Neutrophil (primary cell): Measurements from ENCODE around the gene TMC2.
"Not testable (repeated sequence)": the region's sequence is repeated elsewhere in the genome, so short reads cannot be mapped to it uniquely, and the experiment has no call there.

Experiments used
- H3K27ac ChIP-seq: fragments of 200-600 bp; sonication (generic); 2 replicates; pipeline ENCODE4 v1.5.1; 2016; ENCODE audit warnings: mild to moderate bottlenecking, moderate library complexity
- H3K27me3 ChIP-seq: fragments of 200-600 bp; sonication (generic); 2 replicates; pipeline ENCODE4 v1.6.0; 2016; ENCODE audit warnings: mild to moderate bottlenecking
- H3K36me3 ChIP-seq: fragments of 200-600 bp; sonication (generic); 2 replicates; pipeline ENCODE4 v1.5.1; 2017
- H3K4me1 ChIP-seq, 2 experiments: fragments of 200-600 bp in 1 of 2; sonication (generic) in 1 of 2; 1 replicate in 1 of 2; 2 replicates in 1 of 2; pipeline versions ENCODE4 v1.5.1 to v1.6.1; 2013 to 2016; ENCODE audit warnings: low read depth in 1 of 2, low read length in 1 of 2, mild to moderate bottlenecking in 1 of 2, moderate library complexity in 1 of 2; ENCODE audit not compliant: control insufficient read depth in 1 of 2, insufficient read depth in 1 of 2
- H3K4me3 ChIP-seq, 2 experiments: fragments of 200-600 bp in 1 of 2; sonication (generic) in 1 of 2; 1 replicate in 1 of 2; 2 replicates in 1 of 2; pipeline ENCODE4 v1.5.1; 2013 to 2016; ENCODE audit warnings: low read depth in 1 of 2, low read length in 1 of 2, mild to moderate bottlenecking in 1 of 2, moderate library complexity in 1 of 2
- H3K9me3 ChIP-seq: fragments of 200-600 bp; sonication (generic); 2 replicates; pipeline ENCODE4 v1.5.1; 2016
- TF ChIP-seq, protein P1 (sequence below): fragments of 200-600 bp; sonication (generic); IDR thresholded peaks from 2 replicates; pipeline ENCODE4 v1.5.1; 2016; ENCODE audit warnings: antibody characterized with exemption

The TMC2 gene

DNA sequence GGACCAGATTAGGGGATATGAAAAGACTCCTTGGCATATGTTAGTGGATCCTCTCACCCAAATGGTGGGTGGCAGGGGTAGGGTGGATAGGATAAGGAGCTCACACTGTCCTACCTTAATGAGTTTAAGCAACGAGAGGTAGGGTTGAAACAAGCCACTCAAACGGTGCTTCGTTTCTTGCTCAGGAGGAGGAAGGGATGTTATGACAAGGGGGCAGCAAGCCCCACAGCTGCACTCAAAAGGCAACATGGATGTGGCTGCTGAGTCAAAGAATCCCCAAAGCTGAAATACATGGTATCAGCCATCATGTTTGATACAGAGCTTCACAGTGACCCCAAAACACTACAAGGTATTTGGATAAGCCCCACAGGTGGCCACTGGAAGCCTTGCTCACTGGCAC, 136.1 kb downstream of the TMC2 start:
- TF ChIP-seq, protein P1, sequence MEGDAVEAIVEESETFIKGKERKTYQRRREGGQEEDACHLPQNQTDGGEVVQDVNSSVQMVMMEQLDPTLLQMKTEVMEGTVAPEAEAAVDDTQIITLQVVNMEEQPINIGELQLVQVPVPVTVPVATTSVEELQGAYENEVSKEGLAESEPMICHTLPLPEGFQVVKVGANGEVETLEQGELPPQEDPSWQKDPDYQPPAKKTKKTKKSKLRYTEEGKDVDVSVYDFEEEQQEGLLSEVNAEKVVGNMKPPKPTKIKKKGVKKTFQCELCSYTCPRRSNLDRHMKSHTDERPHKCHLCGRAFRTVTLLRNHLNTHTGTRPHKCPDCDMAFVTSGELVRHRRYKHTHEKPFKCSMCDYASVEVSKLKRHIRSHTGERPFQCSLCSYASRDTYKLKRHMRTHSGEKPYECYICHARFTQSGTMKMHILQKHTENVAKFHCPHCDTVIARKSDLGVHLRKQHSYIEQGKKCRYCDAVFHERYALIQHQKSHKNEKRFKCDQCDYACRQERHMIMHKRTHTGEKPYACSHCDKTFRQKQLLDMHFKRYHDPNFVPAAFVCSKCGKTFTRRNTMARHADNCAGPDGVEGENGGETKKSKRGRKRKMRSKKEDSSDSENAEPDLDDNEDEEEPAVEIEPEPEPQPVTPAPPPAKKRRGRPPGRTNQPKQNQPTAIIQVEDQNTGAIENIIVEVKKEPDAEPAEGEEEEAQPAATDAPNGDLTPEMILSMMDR: no peak
- peaks cover 36% of the 10 kb centered on the region for H3K27me3 ChIP-seq
- H3K4me3 ChIP-seq: no peak overlapping the region
- no peaks in the 10 kb centered on the region for H3K9me3 ChIP-seq
- no peaks in the 10 kb centered on the region for H3K36me3 ChIP-seq
- no peak overlapping the region for H3K27ac ChIP-seq
- H3K4me1 ChIP-seq: no peaks in the 10 kb centered on the region

- TF ChIP-seq, protein P1: no peak
- Histone ChIP-seq H3K36me3 (no peaks in the 10 kb centered on the region), H3K27ac (no peak overlapping the region), H3K27me3 (peaks cover 26% of the 10 kb centered on the region), H3K4me3 (no peak overlapping the region), H3K4me1 (no peaks in the 10 kb centered on the region), H3K9me3 (no peaks in the 10 kb centered on the region)
These were observed 137.1 kb downstream of the TMC2 start for GRCh38 chr20:2673453-2673852.

DNA sequence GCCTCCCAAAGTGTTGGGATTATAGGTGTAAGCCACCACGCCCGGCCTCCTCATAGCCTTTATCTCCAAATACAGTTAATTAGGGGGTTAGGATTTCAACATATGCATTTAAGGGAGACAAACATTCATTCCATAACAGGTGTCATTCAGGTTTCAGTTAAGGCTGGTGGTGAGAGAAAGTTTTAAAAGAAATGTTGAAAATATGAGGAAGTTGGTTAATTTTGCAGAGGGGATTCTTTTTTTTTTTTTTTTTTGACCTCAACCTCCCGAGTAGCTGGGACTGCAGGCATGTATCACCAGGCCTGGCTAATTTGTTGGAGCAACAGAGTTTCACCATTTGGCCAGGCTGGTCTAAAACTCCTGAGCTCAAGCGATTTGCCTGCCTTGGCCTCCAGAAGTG, 143.7 kb downstream of the TMC2 start:
- H3K9me3 ChIP-seq: no peaks in the 10 kb centered on the region
- H3K27me3 ChIP-seq: no peaks in the 10 kb centered on the region
- no peaks in the 10 kb centered on the region for H3K36me3 ChIP-seq
- no peak overlapping the region for H3K27ac ChIP-seq
- TF ChIP-seq, protein P1: no peak
- peaks cover 4 to 9% of the 10 kb centered on the region in 2 experiments for H3K4me1 ChIP-seq
- H3K4me3 ChIP-seq: no peak overlapping the region

DNA sequence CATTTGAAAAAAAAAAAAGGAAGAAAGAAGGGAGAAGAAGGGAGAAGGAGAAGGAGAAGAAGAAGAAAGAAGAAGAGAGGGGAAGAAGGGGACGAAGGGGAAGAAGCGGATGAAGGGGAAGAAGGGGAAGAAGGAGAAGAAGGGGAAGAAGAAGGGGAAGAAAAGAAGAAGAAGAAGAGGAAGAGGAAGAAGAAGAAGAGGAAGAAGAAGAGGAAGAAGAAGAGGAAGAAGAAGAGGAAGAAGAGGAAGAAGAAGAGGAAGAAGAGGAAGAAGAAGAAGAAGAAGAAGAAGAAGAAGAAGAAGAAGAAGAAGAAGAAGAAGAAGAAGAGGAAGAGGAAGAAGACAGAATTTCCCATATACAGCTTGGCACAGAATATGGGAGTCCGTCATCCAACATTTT, 145.7 kb downstream of the TMC2 start:
- not testable (repeated sequence) for H3K36me3 ChIP-seq, H3K27me3 ChIP-seq, H3K4me3 ChIP-seq, H3K9me3 ChIP-seq
- Histone ChIP-seq H3K27ac (peak overlapping the region; percentile 66), H3K4me1 (peaks cover 8 to 14% of the 10 kb centered on the region in 2 experiments)

DNA sequence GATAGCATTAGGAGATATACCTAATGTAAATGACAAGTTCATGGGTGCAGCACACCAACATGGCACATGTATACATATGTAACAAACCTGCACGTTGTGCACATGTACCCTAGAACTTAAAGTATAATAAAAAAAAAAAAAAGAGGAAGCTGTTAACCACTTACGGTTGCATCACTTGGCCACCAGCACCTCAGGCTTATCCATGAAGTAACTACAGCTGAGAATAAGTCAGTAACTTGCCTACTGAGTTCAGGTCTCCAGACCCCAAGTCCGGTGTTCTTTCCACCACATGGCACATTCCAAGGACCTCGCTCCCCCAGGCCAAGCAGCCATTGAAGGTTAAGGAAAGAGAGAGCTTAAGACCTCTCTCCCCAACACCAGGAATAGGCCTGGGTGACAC, 148.4 kb downstream of the TMC2 start:
- not testable (repeated sequence) for H3K36me3 ChIP-seq, H3K9me3 ChIP-seq, H3K4me3 ChIP-seq
- peaks cover 14 to 21% of the 10 kb centered on the region in 2 experiments for H3K4me1 ChIP-seq
- peak overlapping the region; percentile 47 for H3K27ac ChIP-seq
- peaks cover 29% of the 10 kb centered on the region for H3K27me3 ChIP-seq

DNA sequence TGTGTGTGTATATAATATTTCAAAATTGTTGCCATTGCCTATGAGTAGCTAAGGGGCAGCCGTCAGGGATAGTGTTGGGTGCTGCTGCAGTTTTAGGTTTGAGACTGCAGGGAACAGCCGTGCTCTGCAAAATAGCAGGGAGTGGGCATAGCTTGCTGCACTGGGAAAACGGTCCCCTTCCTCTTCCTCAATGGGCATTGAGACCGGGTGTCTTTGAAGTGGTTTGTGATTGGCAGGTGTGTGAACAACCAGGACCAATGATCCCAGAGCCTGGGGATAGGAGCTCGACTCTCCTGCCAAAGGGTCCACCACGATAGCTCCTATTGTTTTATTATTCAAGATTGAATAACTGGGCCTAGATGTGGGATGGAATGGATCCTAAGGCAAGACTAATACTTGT, 151.1 kb downstream of the TMC2 start:
- H3K36me3 ChIP-seq: no peaks in the 10 kb centered on the region
- no peak overlapping the region for H3K27ac ChIP-seq
- H3K9me3 ChIP-seq: no peaks in the 10 kb centered on the region
- no peak overlapping the region for H3K4me3 ChIP-seq
- H3K27me3 ChIP-seq: peaks cover 56% of the 10 kb centered on the region
- peaks cover 18 to 27% of the 10 kb centered on the region in 2 experiments for H3K4me1 ChIP-seq
- TF ChIP-seq, protein P1: no peak

DNA sequence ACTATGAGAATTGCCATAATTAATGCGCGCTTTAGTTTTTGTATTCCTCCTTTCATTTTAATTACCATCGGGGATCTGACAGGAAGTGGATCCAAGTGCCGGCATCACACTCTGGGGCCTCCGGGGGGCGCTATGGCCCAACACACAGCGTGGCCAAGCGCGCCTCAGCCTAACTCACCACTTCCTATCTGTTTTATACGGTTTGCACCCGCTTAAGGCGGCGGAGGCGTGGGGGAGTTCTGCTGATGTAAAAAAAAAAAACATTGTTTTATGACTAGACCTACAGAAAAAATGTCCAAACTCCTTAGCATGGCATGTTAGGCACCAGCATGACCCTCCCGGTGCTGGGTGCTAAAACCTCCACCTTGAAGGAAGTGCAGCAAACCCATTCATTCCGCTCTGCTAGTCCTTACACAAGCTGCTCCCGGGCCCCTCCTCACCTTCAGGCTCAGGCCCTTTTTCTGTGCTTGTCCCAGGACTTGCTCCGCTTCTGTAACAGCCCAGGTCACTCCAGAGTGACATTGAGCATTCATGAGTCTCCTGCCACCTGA, 151.7 kb downstream of the TMC2 start:
- Histone ChIP-seq H3K4me3 (no peak overlapping the region), H3K27me3 (peaks cover 60% of the 10 kb centered on the region)
- TF ChIP-seq, protein P1: no peak

More for the DNA sequence above, 151.7 kb downstream of the TMC2 start:
- no peaks in the 10 kb centered on the region for H3K9me3 ChIP-seq
- H3K27ac ChIP-seq: no peak overlapping the region
- no peaks in the 10 kb centered on the region for H3K36me3 ChIP-seq
- H3K4me1 ChIP-seq: peaks cover 18 to 27% of the 10 kb centered on the region in 2 experiments
